ENCODE results near the gene TLCD1.

Gene TLCD1

DNA sequence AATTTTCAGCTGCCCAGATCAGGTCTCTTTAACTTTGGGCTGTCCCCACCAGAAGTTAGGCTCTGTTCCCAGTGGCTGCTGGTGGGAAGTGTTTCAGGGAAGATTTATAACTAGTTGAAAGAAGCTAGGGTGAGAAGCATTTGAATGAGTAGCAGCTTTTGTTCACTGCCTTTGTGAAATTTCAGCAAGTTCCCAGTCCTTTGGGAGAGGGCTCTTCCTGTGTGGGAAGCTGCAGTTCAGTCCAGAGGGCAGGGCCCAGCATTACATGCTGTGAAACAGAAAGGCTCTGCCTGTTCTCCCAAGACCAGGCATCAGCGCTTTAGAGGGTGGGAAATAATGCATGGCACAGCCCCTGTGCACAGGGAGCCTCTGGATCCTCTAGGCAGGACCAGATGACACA lies 32.2 kb downstream of the TLCD1 start:
- peak in 15 of 51 donors; percentile 10 to 47 (median 31) for DNase-seq

DNA sequence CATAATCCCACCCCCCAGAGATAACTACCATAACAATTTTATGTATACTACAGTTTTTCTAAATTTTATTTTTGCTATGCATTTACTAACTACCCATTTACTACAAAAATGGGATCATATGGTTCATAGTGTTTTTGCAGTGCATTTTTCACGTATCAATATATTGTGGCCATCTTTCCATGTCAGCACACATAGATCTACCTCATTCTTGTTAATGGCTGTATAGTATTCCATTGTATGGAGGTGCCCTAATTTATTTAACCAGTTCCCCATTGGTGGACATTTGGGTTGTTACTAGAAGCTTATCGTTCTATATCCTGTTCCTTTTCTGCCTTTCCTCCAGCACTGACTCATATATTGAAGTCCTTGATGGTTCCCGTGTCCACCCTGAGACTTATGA lies 37.0 kb downstream of the TLCD1 start:
- no peak for DNase-seq

DNA sequence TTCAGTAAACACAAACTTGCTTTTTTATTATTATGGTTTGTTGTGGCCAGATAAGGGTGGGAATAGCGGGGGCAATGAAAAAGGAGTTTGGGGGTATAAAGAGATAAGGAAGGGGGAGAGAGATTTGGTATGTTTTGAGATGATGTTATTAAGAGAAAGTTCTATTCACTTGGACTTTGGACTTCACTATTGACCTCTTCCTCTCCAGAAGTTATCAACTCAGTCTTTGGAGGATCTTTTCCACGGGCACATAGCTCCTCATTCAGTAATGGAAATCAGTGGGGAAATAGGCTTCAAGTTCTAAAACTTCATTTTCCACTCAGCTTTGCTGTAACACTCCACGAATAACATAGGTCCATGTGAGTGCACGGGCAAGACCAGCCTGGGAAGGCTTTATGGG lies 37.6 kb downstream of the TLCD1 start:
- no peak for DNase-seq

DNA sequence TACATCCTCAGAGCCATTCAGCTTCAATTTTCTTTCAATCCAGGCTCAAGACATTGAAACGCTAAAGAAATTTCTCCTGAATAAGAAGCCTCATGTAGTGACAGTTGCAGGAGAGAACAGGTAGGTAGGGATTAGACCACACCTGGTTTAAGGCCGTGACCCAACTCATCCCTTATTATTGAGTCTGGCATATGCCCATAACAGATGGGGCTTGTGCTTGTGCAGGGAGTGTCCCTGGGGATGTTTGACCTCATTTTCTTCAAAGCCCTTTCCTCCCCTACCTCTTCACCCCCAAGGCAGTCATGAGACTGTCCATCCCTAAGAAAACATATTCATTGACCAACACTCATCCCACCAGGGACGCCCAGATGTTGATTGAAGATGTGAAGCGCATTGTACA lies 39.7 kb downstream of the TLCD1 start:
- no peak for DNase-seq

DNA sequence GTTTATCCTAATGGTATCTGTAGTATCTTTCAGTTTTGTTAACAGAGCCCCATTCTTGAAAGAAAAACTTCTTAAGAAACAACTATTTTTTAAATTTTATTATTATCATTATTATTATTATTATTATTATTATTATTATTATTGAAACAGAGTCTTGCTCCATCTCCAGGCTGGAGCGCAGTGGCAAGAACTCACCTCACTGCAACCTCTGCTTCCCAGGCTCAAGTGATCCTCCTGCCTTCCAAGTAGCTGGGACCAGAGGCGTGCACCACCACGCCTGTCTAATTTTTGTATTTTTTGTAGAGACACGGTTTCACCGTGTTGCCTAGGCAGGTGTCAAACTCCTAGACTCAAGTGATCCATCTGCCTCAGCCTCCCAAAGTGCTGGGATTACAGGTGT lies 40.7 kb downstream of the TLCD1 start:
- DNase-seq: no peak

DNA sequence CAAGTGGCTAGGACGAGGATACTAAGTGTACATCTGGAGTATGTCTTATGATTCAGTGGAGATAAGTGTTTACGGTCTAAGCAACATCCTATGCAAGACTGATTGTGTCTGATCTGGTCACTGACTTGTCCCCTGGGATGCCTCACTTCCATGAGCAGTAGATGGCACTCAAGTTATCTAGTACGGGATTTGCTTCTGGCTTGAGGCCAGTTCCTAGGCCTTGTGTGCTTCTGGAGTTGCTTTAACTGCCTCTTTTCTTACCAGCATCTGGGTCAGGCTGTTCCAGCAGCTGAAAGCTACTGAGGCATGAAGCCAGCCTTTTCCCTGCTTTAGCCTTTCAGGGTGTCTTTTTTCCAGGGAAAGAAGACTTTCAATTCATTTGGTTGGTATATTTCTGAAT lies 41.1 kb downstream of the TLCD1 start:
- DNase-seq: peak in 41 of 51 donors; percentile 9 to 92 (median 64)

DNA sequence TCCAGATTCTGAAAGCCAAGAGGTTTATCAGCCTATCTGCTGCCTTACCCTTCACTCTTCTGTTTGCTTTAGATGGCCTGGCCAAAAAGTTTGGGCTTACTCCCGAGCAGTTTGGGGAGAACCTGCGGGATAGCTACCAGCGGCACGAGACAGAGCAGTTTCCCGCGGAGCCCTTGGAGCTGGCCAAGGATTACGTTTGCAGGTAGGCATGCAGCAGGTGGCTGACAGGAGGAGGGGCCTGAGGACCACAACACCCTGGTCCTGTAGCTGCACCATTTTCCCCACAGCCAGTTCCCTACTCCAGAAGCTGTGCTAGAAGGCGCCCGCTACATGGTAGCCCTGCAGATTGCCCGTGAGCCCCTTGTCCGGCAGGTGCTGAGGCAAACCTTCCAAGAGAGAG lies 43.4 kb downstream of the TLCD1 start:
- DNase-seq: no peak

- DNase-seq: no peak
Measured at GRCh38 chr17:28675980-28676379, 50.1 kb downstream of the TLCD1 start.

DNA sequence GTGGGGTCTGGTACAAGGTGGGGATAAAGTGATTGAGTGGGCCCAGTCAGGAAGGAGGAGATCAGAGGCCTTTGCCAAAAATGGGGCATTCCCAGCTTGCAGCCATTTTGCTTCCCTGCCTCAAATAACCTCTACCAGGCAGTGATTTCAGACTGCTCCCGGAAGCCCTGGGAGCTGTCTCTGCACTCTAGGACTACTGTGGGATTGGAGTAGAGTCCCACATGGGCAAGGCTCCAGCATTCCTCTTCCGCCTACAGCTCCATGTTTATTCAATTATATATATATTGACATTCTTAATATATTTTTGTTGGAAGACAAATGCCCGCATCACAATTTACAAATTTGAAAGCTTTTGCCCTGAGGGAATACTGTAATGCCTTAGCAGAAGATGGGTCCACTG lies 50.5 kb downstream of the TLCD1 start:
- no peak for DNase-seq

Data from hypothalamus (tissue), 51 donors.